Measurements from ENCODE around the gene SMYD5.
"Not testable (repeated sequence)": the region's sequence is repeated elsewhere in the genome, so short reads cannot be mapped to it uniquely, and the experiment has no call there.

GRCh38 chr2:73200281-73200680, 13.8 kb upstream of the SMYD5 start:
- not testable (repeated sequence) for TF ChIP-seq ZNF514 (tag by site-specific recombination; IDR thresholded peaks at IDR 0.05); ZNF600 (tag by site-specific recombination; IDR thresholded peaks at IDR 0.05); CTCF (tag by site-specific recombination; IDR thresholded peaks at IDR 0.05); PATZ1 (tag by site-specific recombination; IDR thresholded peaks at IDR 0.05); PRDM10 (tag by site-specific recombination; IDR thresholded peaks at IDR 0.05); ZNF266 (tag by site-specific recombination; IDR thresholded peaks at IDR 0.05; ENCODE audit: low read depth); ZNF629 (tag by site-specific recombination; IDR thresholded peaks at IDR 0.05); ZNF274 (IDR thresholded peaks at IDR 0.05; ENCODE audit: low read length); ZNF274 (tag by site-specific recombination; IDR thresholded peaks at IDR 0.05; ENCODE audit: borderline replicate concordance); ZNF311 (tag by site-specific recombination; IDR thresholded peaks at IDR 0.05; ENCODE audit: borderline replicate concordance); ZNF549 (tag by site-specific recombination; IDR thresholded peaks at IDR 0.05); YY1 (tag by site-specific recombination; IDR thresholded peaks at IDR 0.05); ZNF707 (tag by site-specific recombination; IDR thresholded peaks at IDR 0.05)
